ENCODE data around the gene CERS2. TPM values are rescaled to one million over a fixed set of nuclear protein-coding genes. Genes with fewer than 3 reads are reported as not detected.

CERS2 gene
- total RNA-seq, 2 donors from 2014 or later = 117 to 141 TPM

- no peak for DNase-seq (ENCODE audit: low spot score)
- Histone ChIP-seq H3K9me3 (no peaks in the 10 kb centered on the region), H3K27me3 (replicated peaks; ENCODE audit: insufficient read depth) (no peaks in the 10 kb centered on the region), H3K4me3 (no peak overlapping the region), H3K4me1 (replicated peaks) (no peaks in the 10 kb centered on the region), H3K36me3 (peaks cover 13 to 24% of the 10 kb centered on the region in 2 donors), H3K27ac (no peak overlapping the region)
- 58% methylated on average over 4 of the region's 4 CpGs for WGBS
- intact Hi-C loops (cut with DNase I) = no loop called here
- TF ChIP-seq POLR2AphosphoS5 (IDR thresholded peaks at IDR 0.05) (no peak), POLR2A (IDR thresholded peaks at IDR 0.05) (no peak), CTCF (IDR thresholded peaks at IDR 0.05) (no peak)
Measured at GRCh38 chr1:150961756-150962155, 12.9 kb downstream of the CERS2 start.

- TF ChIP-seq CTCF (IDR thresholded peaks at IDR 0.05) = no peak
- TF ChIP-seq POLR2A (IDR thresholded peaks at IDR 0.05) = no peak
- no peak for DNase-seq (ENCODE audit: low spot score)
Measured at GRCh38 chr1:150960646-150961045, 14.0 kb downstream of the CERS2 start.

GRCh38 chr1:150957666-150958065 is 17.0 kb downstream of the CERS2 start:
- intact Hi-C loops (cut with DNase I) = no loop called here
- Histone ChIP-seq H3K27ac (no peak overlapping the region), H3K9me3 (no peaks in the 10 kb centered on the region), H3K4me1 (replicated peaks) (no peaks in the 10 kb centered on the region), H3K27me3 (replicated peaks; ENCODE audit: insufficient read depth) (no peaks in the 10 kb centered on the region), H3K4me3 (no peak overlapping the region), H3K36me3 (peaks cover 0 to 5% of the 10 kb centered on the region in 2 donors)
- TF ChIP-seq POLR2AphosphoS5 (IDR thresholded peaks at IDR 0.05) (no peak), POLR2A (IDR thresholded peaks at IDR 0.05) (no peak), CTCF (IDR thresholded peaks at IDR 0.05) (no peak)
- WGBS = 97% methylated on average over 11 of the region's 11 CpGs
- no peak for DNase-seq (ENCODE audit: low spot score)

More at GRCh38 chr1:150960646-150961045, 14.0 kb downstream of the CERS2 start:
- peaks cover 1 to 12% of the 10 kb centered on the region in 2 donors for H3K36me3 ChIP-seq
- H3K9me3 ChIP-seq = no peaks in the 10 kb centered on the region
- no peak overlapping the region for H3K4me3 ChIP-seq
- H3K27ac ChIP-seq = no peak overlapping the region
- no peaks in the 10 kb centered on the region for H3K27me3 ChIP-seq (replicated peaks; ENCODE audit: insufficient read depth)
- intact Hi-C loops (cut with DNase I) = no loop called here
- WGBS = 93% methylated on average over 7 of the region's 7 CpGs
- no peaks in the 10 kb centered on the region for H3K4me1 ChIP-seq (replicated peaks)

GRCh38 chr1:150955280-150955679 is 19.4 kb downstream of the CERS2 start:
- no peak overlapping the region for H3K4me3 ChIP-seq
- no peak for DNase-seq (ENCODE audit: low spot score)
- H3K36me3 ChIP-seq = peaks cover 0 to 7% of the 10 kb centered on the region in 2 donors
- no peak for TF ChIP-seq POLR2A (IDR thresholded peaks at IDR 0.05)
- TF ChIP-seq POLR2AphosphoS5 (IDR thresholded peaks at IDR 0.05) = no peak
- TF ChIP-seq CTCF (IDR thresholded peaks at IDR 0.05) = no peak
- intact Hi-C loops (cut with DNase I) = no loop called here
- H3K27me3 ChIP-seq (replicated peaks; ENCODE audit: insufficient read depth) = no peaks in the 10 kb centered on the region
- no peaks in the 10 kb centered on the region for H3K9me3 ChIP-seq
- no peaks in the 10 kb centered on the region for H3K4me1 ChIP-seq (replicated peaks)
- H3K27ac ChIP-seq = no peak overlapping the region

- no peak for DNase-seq (ENCODE audit: low spot score)
- TF ChIP-seq POLR2AphosphoS5 (IDR thresholded peaks at IDR 0.05) = no peak
- TF ChIP-seq POLR2A (IDR thresholded peaks at IDR 0.05) = no peak
- no peak for TF ChIP-seq CTCF (IDR thresholded peaks at IDR 0.05)
- H3K4me3 ChIP-seq = no peak overlapping the region
- H3K27me3 ChIP-seq (replicated peaks; ENCODE audit: insufficient read depth) = no peaks in the 10 kb centered on the region
- 94% methylated on average over 3 of the region's 3 CpGs for WGBS
- no peak overlapping the region for H3K27ac ChIP-seq
- no peaks in the 10 kb centered on the region for H3K4me1 ChIP-seq (replicated peaks)
- H3K9me3 ChIP-seq = no peaks in the 10 kb centered on the region
- H3K36me3 ChIP-seq = peaks cover 0 to 7% of the 10 kb centered on the region in 2 donors
- intact Hi-C loops (cut with DNase I) = no loop called here
Measured at GRCh38 chr1:150954708-150955107, 19.9 kb downstream of the CERS2 start.

All from prostate gland (tissue), 2 donors.